ENCODE measurements around the gene ZKSCAN7. TPM values are rescaled to one million over a fixed set of nuclear protein-coding genes. Genes with fewer than 3 reads are reported as not detected.
"Not testable (repeated sequence)": the region's sequence is repeated elsewhere in the genome, so short reads cannot be mapped to it uniquely, and the experiment has no call there.

The ZKSCAN7 gene
- polyA plus RNA-seq, 4 donors = 0.22 to 8.1 (median 1.1) TPM

- WGBS, 3 donors = 17 to 23% (median 18%) methylated on average over 5 of the region's 5 CpGs
- Histone ChIP-seq H3K4me3 (ENCODE audit: low read depth in 1 of 3, low read length in 3 of 3) (peak overlapping the region in 2 of 3 donors; percentile 48 to 82), H3K36me3 (ENCODE audit: control insufficient read depth in 3 of 3, insufficient read depth in 2 of 3, low read depth in 1 of 3, low read length in 3 of 3) (peaks cover 0 to 29% (median 0%) of the 10 kb centered on the region in 3 donors), H3K4me1 (ENCODE audit: control insufficient read depth in 3 of 3, insufficient read depth in 2 of 3, low read depth in 1 of 3, low read length in 2 of 3) (peaks cover 0 to 7% (median 5%) of the 10 kb centered on the region in 3 donors), H3K27ac (ENCODE audit: low read depth in 1 of 3, low read length in 2 of 3) (no peak overlapping the region), H3K27me3 (ENCODE audit: control insufficient read depth in 3 of 3, insufficient read depth in 3 of 3, low read length in 3 of 3) (peaks cover 0 to 17% (median 10%) of the 10 kb centered on the region in 3 donors), H3K9me3 (ENCODE audit: control insufficient read depth in 2 of 2, insufficient read depth in 1 of 2, low read depth in 1 of 2, low read length in 1 of 2) (peaks cover 0 to 17% of the 10 kb centered on the region in 2 donors)
- FAIRE-seq (no peak), DNase-seq (peak; percentile 1 to 38)
These were observed 730 bp downstream of the ZKSCAN7 start for GRCh38 chr3:44555723-44556122.

GRCh38 chr3:44557074-44557473 lies 2.1 kb downstream of the ZKSCAN7 start:
- no peak for FAIRE-seq
- H3K4me1 ChIP-seq (ENCODE audit: control insufficient read depth in 3 of 3, insufficient read depth in 2 of 3, low read depth in 1 of 3, low read length in 2 of 3) = peaks cover 0 to 7% (median 5%) of the 10 kb centered on the region in 3 donors
- no peak overlapping the region for H3K4me3 ChIP-seq (ENCODE audit: low read depth in 1 of 3, low read length in 3 of 3)
- H3K36me3 ChIP-seq (ENCODE audit: control insufficient read depth in 3 of 3, insufficient read depth in 2 of 3, low read depth in 1 of 3, low read length in 3 of 3) = peaks cover 0 to 34% (median 0%) of the 10 kb centered on the region in 3 donors
- DNase-seq = no peak
- WGBS, 3 donors = 96 to 97% (median 97%) methylated on average over 9 of the region's 9 CpGs
- H3K9me3 ChIP-seq (ENCODE audit: control insufficient read depth in 2 of 2, insufficient read depth in 1 of 2, low read depth in 1 of 2, low read length in 1 of 2) = peaks cover 0 to 29% of the 10 kb centered on the region in 2 donors
- H3K27ac ChIP-seq (ENCODE audit: low read depth in 1 of 3, low read length in 2 of 3) = no peak overlapping the region
- peaks cover 0 to 7% (median 0%) of the 10 kb centered on the region in 3 donors for H3K27me3 ChIP-seq (ENCODE audit: control insufficient read depth in 3 of 3, insufficient read depth in 3 of 3, low read length in 3 of 3)

GRCh38 chr3:44561076-44561475 lies 6.1 kb downstream of the ZKSCAN7 start:
- H3K4me3 ChIP-seq (ENCODE audit: low read depth in 1 of 3, low read length in 3 of 3) = no peak overlapping the region
- peaks cover 0 to 45% of the 10 kb centered on the region in 2 donors for H3K9me3 ChIP-seq (ENCODE audit: control insufficient read depth in 2 of 2, insufficient read depth in 1 of 2, low read depth in 1 of 2, low read length in 1 of 2)
- no peaks in the 10 kb centered on the region for H3K27me3 ChIP-seq (ENCODE audit: control insufficient read depth in 3 of 3, insufficient read depth in 3 of 3, low read length in 3 of 3)
- FAIRE-seq (no peak), DNase-seq (no peak)
- H3K36me3 ChIP-seq (ENCODE audit: control insufficient read depth in 3 of 3, insufficient read depth in 2 of 3, low read depth in 1 of 3, low read length in 3 of 3) = peaks cover 0 to 43% (median 3%) of the 10 kb centered on the region in 3 donors
- no peak overlapping the region for H3K27ac ChIP-seq (ENCODE audit: low read depth in 1 of 3, low read length in 2 of 3)
- H3K4me1 ChIP-seq (ENCODE audit: control insufficient read depth in 3 of 3, insufficient read depth in 2 of 3, low read depth in 1 of 3, low read length in 2 of 3) = peaks cover 0 to 1% (median under 1%) of the 10 kb centered on the region in 3 donors
- WGBS, 3 donors = 68 to 100% (median 80%) methylated on average over 1 of the region's 1 CpG

- DNase-seq = no peak
- no peak for FAIRE-seq
- Histone ChIP-seq H3K9me3 (ENCODE audit: control insufficient read depth in 2 of 2, insufficient read depth in 1 of 2, low read depth in 1 of 2, low read length in 1 of 2) (peaks cover 0 to 51% of the 10 kb centered on the region in 2 donors), H3K27ac (ENCODE audit: low read depth in 1 of 3, low read length in 2 of 3) (no peak overlapping the region), H3K36me3 (ENCODE audit: control insufficient read depth in 3 of 3, insufficient read depth in 2 of 3, low read depth in 1 of 3, low read length in 3 of 3) (peaks cover 0 to 42% (median 3%) of the 10 kb centered on the region in 3 donors), H3K27me3 (ENCODE audit: control insufficient read depth in 3 of 3, insufficient read depth in 3 of 3, low read length in 3 of 3) (no peaks in the 10 kb centered on the region), H3K4me3 (ENCODE audit: low read depth in 1 of 3, low read length in 3 of 3) (no peak overlapping the region), H3K4me1 (ENCODE audit: control insufficient read depth in 3 of 3, insufficient read depth in 2 of 3, low read depth in 1 of 3, low read length in 2 of 3) (no peaks in the 10 kb centered on the region)
- 90 to 94% (median 94%) methylated on average over 3 of the region's 3 CpGs for WGBS, 3 donors
These were observed 7.2 kb downstream of the ZKSCAN7 start for GRCh38 chr3:44562147-44562546.

- DNase-seq = no peak
- Histone ChIP-seq H3K4me1 (ENCODE audit: control insufficient read depth in 3 of 3, insufficient read depth in 2 of 3, low read depth in 1 of 3, low read length in 2 of 3) (no peaks in the 10 kb centered on the region), H3K36me3 (ENCODE audit: control insufficient read depth in 3 of 3, insufficient read depth in 2 of 3, low read depth in 1 of 3, low read length in 3 of 3) (peaks cover 5 to 28% (median 8%) of the 10 kb centered on the region in 3 donors), H3K9me3 (ENCODE audit: control insufficient read depth in 2 of 2, insufficient read depth in 1 of 2, low read depth in 1 of 2, low read length in 1 of 2) (peaks cover 5 to 76% of the 10 kb centered on the region in 2 donors), H3K27ac (ENCODE audit: low read depth in 1 of 3, low read length in 2 of 3) (no peak overlapping the region), H3K4me3 (ENCODE audit: low read depth in 1 of 3, low read length in 3 of 3) (no peak overlapping the region), H3K27me3 (ENCODE audit: control insufficient read depth in 3 of 3, insufficient read depth in 3 of 3, low read length in 3 of 3) (no peaks in the 10 kb centered on the region)
- FAIRE-seq = no peak
- WGBS, 3 donors = 86 to 100% (median 97%) methylated on average over 1 of the region's 1 CpG
These were observed 13.6 kb downstream of the ZKSCAN7 start for GRCh38 chr3:44568561-44568960.

- Histone ChIP-seq H3K36me3 (ENCODE audit: control insufficient read depth in 3 of 3, insufficient read depth in 2 of 3, low read depth in 1 of 3, low read length in 3 of 3) (peaks cover 5 to 20% (median 5%) of the 10 kb centered on the region in 3 donors), H3K27me3 (ENCODE audit: control insufficient read depth in 3 of 3, insufficient read depth in 3 of 3, low read length in 3 of 3) (no peaks in the 10 kb centered on the region), H3K4me1 (ENCODE audit: control insufficient read depth in 3 of 3, insufficient read depth in 2 of 3, low read depth in 1 of 3, low read length in 2 of 3) (no peaks in the 10 kb centered on the region), H3K27ac (ENCODE audit: low read depth in 1 of 3, low read length in 2 of 3) (no peak overlapping the region), H3K9me3 (ENCODE audit: control insufficient read depth in 2 of 2, insufficient read depth in 1 of 2, low read depth in 1 of 2, low read length in 1 of 2) (peaks cover 5 to 65% of the 10 kb centered on the region in 2 donors), H3K4me3 (ENCODE audit: low read depth in 1 of 3, low read length in 3 of 3) (no peak overlapping the region)
- DNase-seq (no peak), FAIRE-seq (no peak)
- WGBS, 3 donors = 86 to 97% (median 92%) methylated on average over 4 of the region's 4 CpGs
These were observed 16.0 kb downstream of the ZKSCAN7 start for GRCh38 chr3:44571024-44571423.

GRCh38 chr3:44576613-44577012 lies 21.6 kb downstream of the ZKSCAN7 start:
- Histone ChIP-seq H3K27me3 (ENCODE audit: control insufficient read depth in 3 of 3, insufficient read depth in 3 of 3, low read length in 3 of 3) (no peaks in the 10 kb centered on the region), H3K4me3 (ENCODE audit: low read depth in 1 of 3, low read length in 3 of 3) (no peak overlapping the region), H3K27ac (ENCODE audit: low read depth in 1 of 3, low read length in 2 of 3) (no peak overlapping the region), H3K9me3 (ENCODE audit: control insufficient read depth in 2 of 2, insufficient read depth in 1 of 2, low read depth in 1 of 2, low read length in 1 of 2) (peaks cover 0 to 41% of the 10 kb centered on the region in 2 donors), H3K4me1 (ENCODE audit: control insufficient read depth in 3 of 3, insufficient read depth in 2 of 3, low read depth in 1 of 3, low read length in 2 of 3) (no peaks in the 10 kb centered on the region), H3K36me3 (ENCODE audit: control insufficient read depth in 3 of 3, insufficient read depth in 2 of 3, low read depth in 1 of 3, low read length in 3 of 3) (peaks cover 0 to 10% (median 0%) of the 10 kb centered on the region in 3 donors)
- DNase-seq (no peak), FAIRE-seq (no peak)

- not testable (repeated sequence) for FAIRE-seq; H3K4me1 ChIP-seq (ENCODE audit: control insufficient read depth in 3 of 3, insufficient read depth in 2 of 3, low read depth in 1 of 3, low read length in 2 of 3); H3K27ac ChIP-seq (ENCODE audit: low read depth in 1 of 3, low read length in 2 of 3); H3K27me3 ChIP-seq (ENCODE audit: control insufficient read depth in 3 of 3, insufficient read depth in 3 of 3, low read length in 3 of 3); DNase-seq; H3K4me3 ChIP-seq (ENCODE audit: low read depth in 1 of 3, low read length in 3 of 3); H3K36me3 ChIP-seq (ENCODE audit: control insufficient read depth in 3 of 3, insufficient read depth in 2 of 3, low read depth in 1 of 3, low read length in 3 of 3)
- 89 to 93% (median 91%) methylated on average over 11 of the region's 11 CpGs for WGBS, 3 donors
- peaks cover 0 to 35% of the 10 kb centered on the region in 2 donors for H3K9me3 ChIP-seq (ENCODE audit: control insufficient read depth in 2 of 2, insufficient read depth in 1 of 2, low read depth in 1 of 2, low read length in 1 of 2)
These were observed 22.5 kb downstream of the ZKSCAN7 start for GRCh38 chr3:44577354-44577952.

GRCh38 chr3:44578316-44578715 lies 23.3 kb downstream of the ZKSCAN7 start:
- DNase-seq; H3K27ac ChIP-seq (ENCODE audit: low read depth in 1 of 3, low read length in 2 of 3); FAIRE-seq; H3K4me3 ChIP-seq (ENCODE audit: low read depth in 1 of 3, low read length in 3 of 3); H3K4me1 ChIP-seq (ENCODE audit: control insufficient read depth in 3 of 3, insufficient read depth in 2 of 3, low read depth in 1 of 3, low read length in 2 of 3); H3K27me3 ChIP-seq (ENCODE audit: control insufficient read depth in 3 of 3, insufficient read depth in 3 of 3, low read length in 3 of 3); H3K36me3 ChIP-seq (ENCODE audit: control insufficient read depth in 3 of 3, insufficient read depth in 2 of 3, low read depth in 1 of 3, low read length in 3 of 3): not testable (repeated sequence)
- 98 to 99% (median 98%) methylated on average over 18 to 22 of the region's 22 CpGs for WGBS, 3 donors
- H3K9me3 ChIP-seq (ENCODE audit: control insufficient read depth in 2 of 2, insufficient read depth in 1 of 2, low read depth in 1 of 2, low read length in 1 of 2) = peaks cover 0 to 28% of the 10 kb centered on the region in 2 donors

All from small intestine (tissue), 7 donors.